Activated naive CD8-positive, alpha-beta T cell treated with anti-CD3 and anti-CD28 coated beads, Interleukin-2, amount 50 U/mL, for 24 hours (primary cell): ENCODE results near the gene ANKRD42.
A peak's percentile ranks its signal among the peaks of the same experiment; 100 is the strongest.

Experiments
- ATAC-seq: fragments of 150-1000 bp; cut with Tn5 transposase; one replicate; pipeline ENCODE4 v1.10.0; 2021
- DNase-seq: peaks from one replicate; pipeline ENCODE4 v3.0.0; 2021
- H3K27ac Mint-ChIP-seq: one replicate; pipeline ENCODE4 v1.8.0; 2021; ENCODE audit warnings: mild to moderate bottlenecking, mixed read lengths
- H3K27me3 Mint-ChIP-seq: one replicate; pipeline ENCODE4 v1.8.0; 2021; ENCODE audit warnings: mixed read lengths
- H3K36me3 Mint-ChIP-seq: one replicate; pipeline ENCODE4 v1.8.0; 2021; ENCODE audit warnings: low read depth, mixed read lengths
- H3K4me1 Mint-ChIP-seq: one replicate; pipeline ENCODE4 v1.8.0; 2021; ENCODE audit warnings: mixed read lengths
- H3K4me3 Mint-ChIP-seq: one replicate; pipeline ENCODE4 v1.8.0; 2021; ENCODE audit warnings: mild to moderate bottlenecking, moderate library complexity, mixed read lengths
- H3K9me3 Mint-ChIP-seq: one replicate; pipeline ENCODE4 v1.8.0; 2021; ENCODE audit warnings: mixed read lengths

The ANKRD42 gene

GRCh38 chr11:83280256-83280655 lies 86.7 kb downstream of the ANKRD42 start:
- H3K9me3 Mint-ChIP-seq: no peaks in the 10 kb centered on the region
- H3K4me3 Mint-ChIP-seq: no peak overlapping the region
- H3K27me3 Mint-ChIP-seq: no peaks in the 10 kb centered on the region
- H3K27ac Mint-ChIP-seq: no peak overlapping the region
- H3K4me1 Mint-ChIP-seq: peaks cover 30% of the 10 kb centered on the region
- ATAC-seq (no peak), DNase-seq (no peak)
- peaks cover 15% of the 10 kb centered on the region for H3K36me3 Mint-ChIP-seq

- ATAC-seq (no peak), DNase-seq (no peak)
- Mint-ChIP-seq H3K9me3 (no peaks in the 10 kb centered on the region), H3K27me3 (no peaks in the 10 kb centered on the region), H3K4me1 (peaks cover 37% of the 10 kb centered on the region), H3K36me3 (peaks cover 13% of the 10 kb centered on the region), H3K27ac (no peak overlapping the region), H3K4me3 (no peak overlapping the region)
Observed at GRCh38 chr11:83282084-83282716, 88.7 kb downstream of the ANKRD42 start.

GRCh38 chr11:83284501-83285150 lies 91.1 kb downstream of the ANKRD42 start:
- peaks cover 4% of the 10 kb centered on the region for H3K36me3 Mint-ChIP-seq
- peaks cover 40% of the 10 kb centered on the region for H3K4me1 Mint-ChIP-seq
- H3K27ac Mint-ChIP-seq: peak overlapping the region; percentile 97
- no peaks in the 10 kb centered on the region for H3K27me3 Mint-ChIP-seq
- no peaks in the 10 kb centered on the region for H3K9me3 Mint-ChIP-seq
- ATAC-seq (no peak), DNase-seq (no peak)
- H3K4me3 Mint-ChIP-seq: peak overlapping the region; percentile 83

GRCh38 chr11:83285151-83285770 lies 91.7 kb downstream of the ANKRD42 start:
- no peaks in the 10 kb centered on the region for H3K9me3 Mint-ChIP-seq
- H3K36me3 Mint-ChIP-seq: peaks cover 2% of the 10 kb centered on the region
- no peaks in the 10 kb centered on the region for H3K27me3 Mint-ChIP-seq
- ATAC-seq (peak; percentile 52), DNase-seq (no peak)
- H3K4me1 Mint-ChIP-seq: peaks cover 40% of the 10 kb centered on the region
- H3K4me3 Mint-ChIP-seq: peak overlapping the region; percentile 83
- peak overlapping the region; percentile 97 for H3K27ac Mint-ChIP-seq

GRCh38 chr11:83285771-83286528 lies 92.4 kb downstream of the ANKRD42 start, which contains the start of gene CCDC90B:
CCDC90B (minus strand) TSS chr11:83286367; CDS start chr11:83285972, 395 bp downstream.
- peak; percentile 95 for ATAC-seq

GRCh38 chr11:83287631-83288030 lies 94.1 kb downstream of the ANKRD42 start:
- H3K27me3 Mint-ChIP-seq: no peaks in the 10 kb centered on the region
- H3K9me3 Mint-ChIP-seq: no peaks in the 10 kb centered on the region
- H3K4me3 Mint-ChIP-seq: no peak overlapping the region
- ATAC-seq (no peak), DNase-seq (no peak)
- no peaks in the 10 kb centered on the region for H3K36me3 Mint-ChIP-seq
- H3K27ac Mint-ChIP-seq: no peak overlapping the region
- H3K4me1 Mint-ChIP-seq: peaks cover 32% of the 10 kb centered on the region

More at GRCh38 chr11:83285771-83286528, 92.4 kb downstream of the ANKRD42 start, which contains the start of gene CCDC90B:
- Mint-ChIP-seq H3K27ac (peak within 1 kb of the TSS; percentile 97), H3K36me3 (peaks cover 2% of the 10 kb centered on the region), H3K9me3 (no peaks in the 10 kb centered on the region), H3K4me1 (peaks cover 40% of the 10 kb centered on the region), H3K4me3 (peak within 1 kb of the TSS; percentile 83), H3K27me3 (no peaks in the 10 kb centered on the region)
- DNase-seq: peak; percentile 89

DNA sequence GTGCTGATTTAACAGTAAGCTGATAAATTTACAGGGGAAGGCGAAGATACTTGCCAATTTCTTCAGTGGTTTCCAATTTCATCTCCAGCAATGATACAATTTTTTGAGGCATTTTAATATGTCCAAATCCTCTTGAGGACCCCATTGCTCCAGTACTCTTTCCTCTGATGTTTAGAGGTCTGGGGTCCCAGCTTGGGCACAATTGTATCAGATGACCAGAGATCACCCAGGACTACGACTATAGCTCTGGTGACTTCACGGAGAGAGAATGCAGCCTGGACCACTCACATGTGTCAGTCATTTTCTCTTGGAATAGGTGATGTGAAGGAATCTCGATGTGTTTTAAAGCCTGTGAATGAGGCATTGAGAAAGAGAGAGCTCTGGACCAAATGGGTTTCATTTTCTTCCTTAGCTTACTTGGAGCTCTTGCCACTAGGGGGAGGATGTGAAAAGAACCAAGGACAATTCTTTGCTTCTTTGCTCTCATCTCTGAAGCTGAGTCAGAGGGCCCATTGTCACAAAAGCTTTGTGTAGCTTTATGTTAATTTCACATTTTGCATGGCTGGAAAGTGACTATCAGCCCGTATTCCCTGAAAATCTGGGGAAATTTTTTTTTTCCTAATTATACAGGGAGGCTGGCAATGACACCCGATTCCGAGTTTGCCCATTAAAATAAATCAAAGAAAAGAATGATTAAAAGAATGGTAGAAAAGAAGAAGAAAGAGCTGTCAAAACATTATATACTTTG lies 99.4 kb downstream of the ANKRD42 start:
- H3K36me3 Mint-ChIP-seq: no peaks in the 10 kb centered on the region
- no peaks in the 10 kb centered on the region for H3K27me3 Mint-ChIP-seq
- DNase-seq: peak; percentile 13

DNA sequence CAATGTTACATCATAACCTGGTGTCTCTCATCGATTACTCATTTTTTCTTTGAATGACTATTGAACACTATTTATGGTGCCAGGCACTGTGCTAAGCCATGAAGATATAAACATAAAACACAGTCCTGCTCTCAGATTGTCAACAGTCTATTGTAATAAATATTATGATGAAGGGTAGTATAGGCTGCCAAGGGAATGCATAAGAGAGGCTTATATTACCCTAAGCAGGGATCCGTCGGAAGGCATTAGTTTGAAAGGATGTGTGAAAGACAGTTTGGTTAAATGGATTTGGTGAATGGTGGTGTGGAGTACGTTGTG lies 99.9 kb downstream of the ANKRD42 start:
- no peak for ATAC-seq
- H3K27me3 Mint-ChIP-seq: no peaks in the 10 kb centered on the region

More for the DNA sequence above, 99.4 kb downstream of the ANKRD42 start:
- Mint-ChIP-seq H3K9me3 (no peaks in the 10 kb centered on the region), H3K27ac (no peak overlapping the region), H3K4me1 (peaks cover 6% of the 10 kb centered on the region), H3K4me3 (no peak overlapping the region)
- ATAC-seq: peak; percentile 75

GRCh38 chr11:83294208-83294607 lies 100.7 kb downstream of the ANKRD42 start:
- Mint-ChIP-seq H3K4me1 (peaks cover 6% of the 10 kb centered on the region), H3K9me3 (no peaks in the 10 kb centered on the region), H3K4me3 (no peak overlapping the region), H3K27me3 (no peaks in the 10 kb centered on the region), H3K27ac (no peak overlapping the region), H3K36me3 (no peaks in the 10 kb centered on the region)
- ATAC-seq: no peak
- no peak for DNase-seq

More for the DNA sequence above, 99.9 kb downstream of the ANKRD42 start:
- no peak for DNase-seq
- H3K4me3 Mint-ChIP-seq: no peak overlapping the region
- no peaks in the 10 kb centered on the region for H3K9me3 Mint-ChIP-seq
- H3K27ac Mint-ChIP-seq: no peak overlapping the region
- H3K4me1 Mint-ChIP-seq: peaks cover 6% of the 10 kb centered on the region
- H3K36me3 Mint-ChIP-seq: no peaks in the 10 kb centered on the region
